GM12891 (cell line): ENCODE data around the gene FBXL4. TPM values are rescaled to one million over a fixed set of nuclear protein-coding genes. Genes with fewer than 3 reads are reported as not detected.

Source experiments
- DNase-seq: peaks from one replicate; pipeline ENCODE4 v3.0.0; 2011; ENCODE audit warnings: low spot score; ENCODE audit not compliant: insufficient read length
- FAIRE-seq: peaks from 2 replicates; lab custom pipeline; 2011; peaks lifted over from hg19 to GRCh38; lab: Jason Lieb, UNC
- PAX5 ChIP-seq: IDR thresholded peaks from 2 replicates; pipeline ENCODE4 v1.6.1; 2011; ENCODE audit warnings: low read length, moderate library complexity, mild to moderate bottlenecking; ENCODE audit not compliant: insufficient read depth, severe bottlenecking
- POLR2A ChIP-seq: IDR thresholded peaks from 2 replicates; pipeline ENCODE4 v1.6.1; 2011; ENCODE audit warnings: low read depth, low read length, control low read depth
- POLR2AphosphoS5 ChIP-seq: IDR thresholded peaks from 2 replicates; pipeline ENCODE4 v1.6.1; 2011; ENCODE audit warnings: low read depth, low read length, control low read depth
- POU2F2 ChIP-seq: IDR thresholded peaks from 2 replicates; pipeline ENCODE4 v1.6.1; 2011; ENCODE audit warnings: low read depth, mild to moderate bottlenecking, control low read depth, low read length, moderate library complexity
- SPI1 ChIP-seq: IDR thresholded peaks from 2 replicates; pipeline ENCODE4 v1.6.1; 2011; ENCODE audit warnings: low read depth, low read length, control low read depth
- TAF1 ChIP-seq: IDR thresholded peaks from 2 replicates; pipeline ENCODE4 v1.6.1; 2011; ENCODE audit warnings: low read depth, low read length, control low read depth
- polyA plus RNA-seq: library from polyadenylated mRNA; unstranded; fragments of >200 nt; gene quantifications from one replicate; pipeline ENCODE4 v1.2.1, GENCODE V29; 2012; ENCODE audit warnings: low read depth, missing spikeins, inconsistent platforms; ENCODE audit not compliant: missing spikeins

Gene FBXL4
- polyA plus RNA-seq = 3.3 TPM

GRCh38 chr6:98947411-98948292 lies at the start of gene FBXL4:
FBXL4 (minus strand) TSS chr6:98947946; CDS start chr6:98926988, 20,958 bp downstream.
- FAIRE-seq = peak; percentile 90
- TF ChIP-seq PAX5 = no peak
- TF ChIP-seq POLR2AphosphoS5 = peak; percentile 58; the same call in 1 of the 2 replicates
- peak; percentile 37; the same call in 1 of the 2 replicates for TF ChIP-seq TAF1
- TF ChIP-seq POLR2A = 0 out of 2 replicates have a peak, but pooled peaks have one; percentile 10
- TF ChIP-seq POU2F2 = no peak
- no peak for TF ChIP-seq SPI1
- peak; percentile 61 for DNase-seq

GRCh38 chr6:98995116-98995515 lies 47.4 kb upstream of the FBXL4 start:
- FAIRE-seq = no peak
- TF ChIP-seq POU2F2 (no peak), TAF1 (no peak), SPI1 (no peak), POLR2AphosphoS5 (no peak), POLR2A (no peak), PAX5 (no peak)
- DNase-seq = no peak

- FAIRE-seq (no peak), DNase-seq (no peak)
- TF ChIP-seq PAX5 (no peak), POLR2AphosphoS5 (no peak), POU2F2 (no peak), POLR2A (no peak), SPI1 (no peak), TAF1 (no peak)
These were observed 44.8 kb upstream of the FBXL4 start for GRCh38 chr6:98992535-98992934.

GRCh38 chr6:98986071-98986615 lies 38.4 kb upstream of the FBXL4 start:
- FAIRE-seq = no peak
- DNase-seq = no peak
- TF ChIP-seq POLR2A (no peak), SPI1 (no peak), POLR2AphosphoS5 (no peak), TAF1 (no peak)

GRCh38 chr6:98985391-98985790 lies 37.6 kb upstream of the FBXL4 start:
- FAIRE-seq = no peak
- DNase-seq = no peak
- TF ChIP-seq POU2F2 = no peak
- TF ChIP-seq POLR2AphosphoS5 = no peak
- no peak for TF ChIP-seq SPI1
- TF ChIP-seq POLR2A = no peak
- no peak for TF ChIP-seq PAX5
- no peak for TF ChIP-seq TAF1

GRCh38 chr6:98984121-98984520 lies 36.4 kb upstream of the FBXL4 start:
- DNase-seq = no peak
- no peak for FAIRE-seq

GRCh38 chr6:98981473-98981872 lies 33.7 kb upstream of the FBXL4 start:
- FAIRE-seq = no peak
- no peak for DNase-seq

More at GRCh38 chr6:98984121-98984520, 36.4 kb upstream of the FBXL4 start:
- no peak for TF ChIP-seq POLR2A
- no peak for TF ChIP-seq SPI1
- TF ChIP-seq PAX5 = no peak
- no peak for TF ChIP-seq TAF1
- TF ChIP-seq POU2F2 = no peak
- no peak for TF ChIP-seq POLR2AphosphoS5

GRCh38 chr6:98980819-98981218 lies 33.1 kb upstream of the FBXL4 start:
- DNase-seq = no peak
- TF ChIP-seq POLR2AphosphoS5 = no peak
- TF ChIP-seq POLR2A = no peak
- TF ChIP-seq POU2F2 = no peak
- TF ChIP-seq TAF1 = no peak
- TF ChIP-seq SPI1 = no peak
- no peak for TF ChIP-seq PAX5
- no peak for FAIRE-seq

More at GRCh38 chr6:98981473-98981872, 33.7 kb upstream of the FBXL4 start:
- TF ChIP-seq PAX5 (no peak), TAF1 (no peak), POLR2A (no peak), POLR2AphosphoS5 (no peak), POU2F2 (no peak), SPI1 (no peak)

- FAIRE-seq (no peak), DNase-seq (no peak)
- no peak for TF ChIP-seq POLR2AphosphoS5
- TF ChIP-seq PAX5 = no peak
- TF ChIP-seq POLR2A = no peak
- no peak for TF ChIP-seq SPI1
- TF ChIP-seq TAF1 = no peak
These were observed 30.0 kb upstream of the FBXL4 start for GRCh38 chr6:98977671-98978292.
